ENCODE measurements around the gene ERC2. TPM values are rescaled to one million over a fixed set of nuclear protein-coding genes. Genes with fewer than 3 reads are reported as not detected.

Gene ERC2
- total and polyA plus RNA-seq, 2 of the 8 experiments (the other 6 are each of a cell fraction or from before 2014, with no cell fraction given), result 16.4 to 22.8 TPM

- Histone ChIP-seq H4K91ac (replicated peaks; ENCODE audit: insufficient read length, low read length) (no peak overlapping the region), H4K5ac (ENCODE audit: insufficient read length, low read depth, low read length) (no peak overlapping the region), H4K20me1 (replicated peaks in 1 of 2; ENCODE audit: control insufficient read depth in 1 of 2, insufficient read depth in 2 of 2, low read length in 2 of 2) (no peaks in the 10 kb centered on the region), H3K27me3 (replicated peaks in 1 of 4; ENCODE audit: control insufficient read depth in 3 of 4, extremely low read depth in 1 of 4, insufficient read depth in 3 of 4, low read length in 3 of 4) (no peaks in the 10 kb centered on the region), H3K4me1 (replicated peaks in 1 of 4; ENCODE audit: control insufficient read depth in 3 of 4, insufficient read depth in 4 of 4, low read length in 3 of 4) (peaks cover 0 to 15% (median 7%) of the 10 kb centered on the region in 4 experiments; a peak in 4 of 7 replicates), H3K79me2 (ENCODE audit: control insufficient read depth in 1 of 2, insufficient read depth in 2 of 2, low read length in 2 of 2) (no peaks in the 10 kb centered on the region), H3K4me3 (ENCODE audit: extremely low read depth in 1 of 4, insufficient read depth in 2 of 4, low read depth in 3 of 4, low read length in 4 of 4) (no peak overlapping the region), H2BK5ac (ENCODE audit: low read depth, low read length) (no peak overlapping the region), H2AFZ (ENCODE audit: low read length) (no peak overlapping the region), H3K18ac (ENCODE audit: extremely low read depth, low read length) (no peak overlapping the region), H3K23me2 (ENCODE audit: low read depth, low read length) (no peaks in the 10 kb centered on the region), H3K27ac (ENCODE audit: low read depth, low read length) (no peak overlapping the region), H3K79me1 (ENCODE audit: low read depth, low read length) (no peaks in the 10 kb centered on the region), H3K4ac (replicated peaks; ENCODE audit: insufficient read length, low read depth, low read length) (no peak overlapping the region), H3K23ac (ENCODE audit: insufficient read length) (no peak overlapping the region), H2BK20ac (ENCODE audit: low read length) (no peak overlapping the region), H2BK12ac (ENCODE audit: low read depth, low read length) (0 out of 2 replicates have a peak overlapping the region, but pooled peaks have one; percentile 30), H3K36me3 (ENCODE audit: control insufficient read depth in 2 of 4, insufficient read depth in 4 of 4, low read length in 3 of 4) (no peaks in the 10 kb centered on the region), H2BK15ac (ENCODE audit: low read length) (no peak overlapping the region), H3K56ac (replicated peaks; ENCODE audit: insufficient read length, low read depth, low read length) (no peak overlapping the region), H3K9me3 (ENCODE audit: insufficient read depth in 2 of 2, low read depth in 1 of 2, low read length in 1 of 2) (no peaks in the 10 kb centered on the region), H3K4me2 (ENCODE audit: insufficient read depth in 1 of 2, low read depth in 2 of 2, low read length in 2 of 2) (no peak overlapping the region), H3K14ac (ENCODE audit: insufficient read length) (no peak overlapping the region), H2AK5ac (ENCODE audit: low read depth, low read length) (no peak overlapping the region), H2BK120ac (replicated peaks; ENCODE audit: low read depth, low read length) (no peak overlapping the region), H4K8ac (ENCODE audit: extremely low read depth, insufficient read depth, low read length) (no peak overlapping the region), H3K9ac (replicated peaks in 1 of 4; ENCODE audit: extremely low read depth in 1 of 4, low read depth in 3 of 4, low read length in 3 of 4) (no peak overlapping the region)
- 86% methylated on average over 3 of the region's 3 CpGs; no CpG with 5 or more reads in 1 of the 2 experiments for WGBS, 2 experiments (ENCODE audit: extremely low coverage in 1 of 2, insufficient coverage in 1 of 2, insufficient read length in 1 of 2, insufficient replicate concordance in 2 of 2, low coverage in 1 of 2, low lambda C conversion rate in 2 of 2, missing lambda C conversion rate in 1 of 2)
- no peak for FAIRE-seq
- DNase-seq (ENCODE audit: low read depth in 1 of 2, low spot score in 2 of 2), result no peak
- TF ChIP-seq HDAC6 (IDR thresholded peaks at IDR 0.05; ENCODE audit: low read depth, low read length), result no peak
- TF ChIP-seq, protein P1, sequence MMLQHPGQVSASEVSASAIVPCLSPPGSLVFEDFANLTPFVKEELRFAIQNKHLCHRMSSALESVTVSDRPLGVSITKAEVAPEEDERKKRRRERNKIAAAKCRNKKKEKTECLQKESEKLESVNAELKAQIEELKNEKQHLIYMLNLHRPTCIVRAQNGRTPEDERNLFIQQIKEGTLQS (IDR thresholded peaks at IDR 0.05; ENCODE audit: insufficient read depth, low read depth, low read length), result no peak
- TF ChIP-seq BACH1 (IDR thresholded peaks at IDR 0.05; ENCODE audit: low read length), result no peak
- TF ChIP-seq CBX8 (IDR thresholded peaks at IDR 0.05; ENCODE audit: borderline replicate concordance, low read depth, low read length), result no peak
- TF ChIP-seq SRF (IDR thresholded peaks at IDR 0.05; ENCODE audit: low read depth, low read length), result no peak
- no peak for TF ChIP-seq TAF7 (optimal IDR thresholded peaks at IDR 0.05; ENCODE audit: borderline replicate concordance, low read depth, low read length)
- TF ChIP-seq YY1 (IDR thresholded peaks at IDR 0.05; ENCODE audit: low read depth, low read length), result no peak
- TF ChIP-seq MAFK (IDR thresholded peaks at IDR 0.05; ENCODE audit: low read depth, low read length), result no peak
- TF ChIP-seq KDM5A (IDR thresholded peaks at IDR 0.05; ENCODE audit: low read length), result no peak
- no peak for TF ChIP-seq HDAC2 (IDR thresholded peaks at IDR 0.05; ENCODE audit: borderline replicate concordance in 1 of 2, low read depth in 2 of 2, low read length in 2 of 2)
- no peak for TF ChIP-seq BRCA1 (IDR thresholded peaks at IDR 0.05; ENCODE audit: low read depth, low read length)
- TF ChIP-seq FOSL1 (IDR thresholded peaks at IDR 0.05; ENCODE audit: insufficient read depth, low read depth, low read length), result no peak
- TF ChIP-seq CHD1 (IDR thresholded peaks at IDR 0.05; ENCODE audit: low read depth, low read length), result no peak
- TF ChIP-seq SUZ12 (IDR thresholded peaks at IDR 0.05; ENCODE audit: low read length), result no peak
- CTCF ChIA-PET (ENCODE audit: partially characterized antibody), result interaction anchor here (1.3 to 11.5 kb wide), 4 partner anchors 8 to 14 kb away, joined by 3 to 66 read pairs (median 6); no protein-coding TSS in a partner anchor
- POLR2A ChIA-PET (ENCODE audit: partially characterized antibody), result interaction anchor here (0.6 to 0.7 kb wide), 2 partner anchors 136 to 282 kb away, joined by 3 read pairs; no protein-coding TSS in a partner anchor
These were observed 847.2 kb downstream of the ERC2 start for GRCh38 chr3:55621026-55621422.

Data from H1 (cell line).